Fibroblast of the aortic adventitia (primary cell): Measurements from ENCODE around the gene LMTK2. TPM values are rescaled to one million over a fixed set of nuclear protein-coding genes. Genes with fewer than 3 reads are reported as not detected.

Source experiments
- DNase-seq: peaks from one replicate; pipeline ENCODE4 v3.0.0-alpha.2; 2010; ENCODE audit warnings: low read depth
- H3K4me3 ChIP-seq: 2 replicates; pipeline ENCODE4 v1.5.1; 2011; ENCODE audit warnings: low read depth, mild to moderate bottlenecking, control low read depth, low read length, moderate library complexity
- CTCF ChIP-seq: IDR thresholded peaks from 2 replicates; pipeline ENCODE4 v1.5.1; 2011; ENCODE audit warnings: mild to moderate bottlenecking, low read length, control low read depth, inconsistent platforms; ENCODE audit not compliant: insufficient read depth
- total RNA-seq: library from RNA; depleted of rRNA; stranded (reverse); fragments of >200 nt; gene quantifications from 2 replicates; pipeline ENCODE4 v1.2.3, GENCODE V29; 2012; ENCODE audit warnings: low replicate concordance

Gene LMTK2
- total RNA-seq, 1 donor: 10.8 TPM

- no peak overlapping the region for H3K4me3 ChIP-seq
- DNase-seq: no peak
- TF ChIP-seq CTCF: no peak
Observed at GRCh38 chr7:98229991-98230745, 123.5 kb downstream of the LMTK2 start.

DNA sequence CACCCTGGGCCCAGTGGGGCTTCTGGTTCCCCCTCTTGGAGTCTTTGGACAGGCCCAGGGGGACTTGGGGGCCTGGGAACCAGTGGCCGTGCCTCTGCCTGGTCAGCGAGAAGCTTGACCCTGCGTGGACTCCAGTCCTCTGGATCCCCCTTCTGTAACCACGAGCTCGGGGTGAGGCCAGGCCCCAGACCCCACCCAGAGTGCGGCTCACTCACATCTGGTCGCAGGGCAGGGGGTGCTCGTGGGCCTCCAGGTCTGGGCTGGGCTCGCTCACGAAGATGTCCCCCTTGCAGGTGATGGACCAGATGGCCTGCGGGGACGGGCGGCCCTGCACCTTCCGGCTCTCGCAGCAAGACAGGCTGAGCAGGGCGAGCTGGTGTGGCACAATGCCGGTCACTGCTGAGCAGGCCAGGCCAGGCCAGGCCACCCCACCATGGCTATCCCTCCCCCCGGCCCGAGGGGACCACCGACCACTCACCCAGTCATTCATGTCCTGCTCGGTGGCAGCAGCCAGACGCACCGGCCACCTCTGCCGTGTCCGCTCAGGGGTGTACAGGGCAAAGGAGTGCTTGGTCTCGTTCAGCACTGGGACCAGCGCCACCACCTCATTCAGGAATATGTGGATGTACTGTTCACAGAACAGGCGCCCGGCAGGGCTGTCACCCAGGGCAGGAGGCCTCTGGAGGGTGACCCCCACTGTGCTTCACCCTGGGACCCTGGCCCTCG lies 124.2 kb downstream of the LMTK2 start:
- no peak overlapping the region for H3K4me3 ChIP-seq
- TF ChIP-seq CTCF: no peak
- no peak for DNase-seq

DNA sequence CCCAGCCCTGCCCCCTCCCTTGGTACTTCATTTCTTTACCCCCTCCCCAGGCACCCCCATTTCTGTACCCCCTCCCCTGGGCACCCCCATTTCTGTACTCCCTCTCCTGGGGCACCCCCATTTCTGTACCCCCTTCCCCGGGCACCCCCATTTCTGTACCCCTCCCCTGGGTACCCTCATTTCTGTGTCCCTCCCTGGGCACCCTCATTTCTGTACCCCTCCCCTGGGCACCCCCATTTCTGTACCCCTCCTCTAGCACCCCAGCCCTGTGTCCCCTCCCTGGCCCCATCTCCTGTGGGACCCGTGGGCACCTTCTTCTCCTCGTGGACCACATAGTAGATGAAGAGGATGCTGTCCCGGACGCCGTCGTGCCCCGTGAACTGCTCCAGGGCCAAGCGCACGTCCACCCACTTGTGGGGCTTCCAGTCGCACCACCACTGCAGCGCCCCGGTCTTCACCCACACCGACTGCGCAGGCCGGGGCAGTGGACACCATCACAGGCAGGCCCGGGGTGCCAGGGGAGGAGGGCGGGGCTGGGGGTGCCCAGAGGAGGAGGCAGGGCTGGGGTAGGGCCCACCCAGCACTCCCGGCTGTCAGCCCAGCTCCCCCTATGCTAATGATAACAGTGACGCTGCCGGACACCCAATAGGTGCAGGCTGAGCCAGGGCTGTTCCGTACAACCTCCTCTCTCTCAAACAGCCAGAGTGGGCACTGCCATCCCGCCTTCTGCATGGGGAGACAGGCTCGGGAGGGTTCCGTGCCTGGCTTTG lies 125.0 kb downstream of the LMTK2 start:
- no peak overlapping the region for H3K4me3 ChIP-seq
- DNase-seq: no peak
- TF ChIP-seq CTCF: no peak

DNA sequence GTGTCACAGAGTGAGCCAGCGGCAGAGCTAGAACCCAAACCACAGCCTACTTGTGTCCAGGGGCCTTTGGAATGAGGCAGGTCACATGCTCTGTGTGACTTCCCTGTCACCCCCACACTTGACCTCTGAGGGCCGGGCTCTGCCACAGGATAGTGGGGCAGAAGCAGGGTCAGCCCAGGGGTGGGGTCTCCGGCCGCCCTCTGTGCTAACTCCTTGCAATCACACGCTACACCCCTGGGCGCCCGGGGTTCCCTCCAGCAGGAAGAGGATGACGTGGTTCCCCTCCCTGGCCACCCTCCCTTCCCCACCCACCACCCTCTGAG lies 125.6 kb downstream of the LMTK2 start:
- H3K4me3 ChIP-seq: no peak overlapping the region
- DNase-seq: no peak
- no peak for TF ChIP-seq CTCF

- no peak for DNase-seq
- no peak for TF ChIP-seq CTCF
- H3K4me3 ChIP-seq: no peak overlapping the region
Observed at GRCh38 chr7:98232799-98233198, 126.1 kb downstream of the LMTK2 start.

- no peak for TF ChIP-seq CTCF
Observed at GRCh38 chr7:98233219-98234070, 126.8 kb downstream of the LMTK2 start.

More at GRCh38 chr7:98233219-98234070, 126.8 kb downstream of the LMTK2 start:
- no peak for DNase-seq
- no peak overlapping the region for H3K4me3 ChIP-seq
